ENCODE measurements around the gene SQSTM1. TPM values are rescaled to one million over a fixed set of nuclear protein-coding genes. Genes with fewer than 3 reads are reported as not detected.
"Not testable (repeated sequence)": the region's sequence is repeated elsewhere in the genome, so short reads cannot be mapped to it uniquely, and the experiment has no call there.

Gene SQSTM1
- 551 and 593 TPM in 2 replicates for total RNA-seq
- polyA plus RNA-seq (2012): 797 TPM

GRCh38 chr5:179820483-179821297, at the start of gene SQSTM1:
Gene SQSTM1, plus strand, starts transcription at chr5:179820905. Its CDS starts 32 bp downstream, at chr5:179820937.
- DNase-seq (ENCODE audit: low read depth): peak; percentile 84

GRCh38 chr5:179771311-179771895, 49.3 kb upstream of the SQSTM1 start:
- no peak for DNase-seq (ENCODE audit: low read depth)

DNA sequence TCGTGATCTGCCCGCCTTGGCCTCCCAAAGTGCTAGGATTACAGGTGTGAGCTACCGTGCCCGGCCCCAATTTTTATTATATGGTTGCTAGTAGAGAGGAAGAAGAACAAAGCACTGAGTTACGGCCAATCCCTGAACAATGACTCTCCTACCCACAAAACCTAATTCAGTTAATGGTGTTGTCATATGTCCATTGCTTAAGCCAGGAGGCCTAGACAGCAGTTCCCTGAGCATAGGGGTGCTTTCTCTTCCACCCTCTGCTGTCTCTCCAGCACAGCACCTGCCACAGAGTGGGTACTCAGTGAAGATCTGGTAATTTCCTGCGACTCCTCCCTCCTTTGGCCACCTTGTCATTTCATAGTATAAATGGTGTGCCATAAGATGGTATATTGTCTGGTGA, 48.4 kb upstream of the SQSTM1 start:
- no peak for DNase-seq (ENCODE audit: low read depth)

DNA sequence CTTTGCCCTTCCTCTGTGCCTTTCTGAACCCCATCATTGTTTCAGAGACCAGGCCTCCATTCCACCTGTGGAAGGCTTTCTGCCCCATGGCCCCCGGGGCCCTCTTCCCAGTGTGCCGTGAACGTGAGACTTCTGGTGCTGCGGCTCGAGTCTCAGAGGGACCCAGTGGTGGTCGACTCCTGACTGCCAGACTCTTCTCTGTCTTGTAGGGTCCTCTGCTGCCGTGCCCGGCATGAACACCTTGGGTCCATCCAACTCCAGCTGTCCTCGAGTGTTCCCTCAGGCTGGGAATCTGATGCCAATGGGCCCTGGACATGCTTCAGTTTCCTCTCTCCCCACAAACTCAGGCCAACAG, 47.0 kb upstream of the SQSTM1 start:
- DNase-seq (ENCODE audit: low read depth): no peak

GRCh38 chr5:179774442-179774841, 46.3 kb upstream of the SQSTM1 start:
- no peak for DNase-seq (ENCODE audit: low read depth)

DNA sequence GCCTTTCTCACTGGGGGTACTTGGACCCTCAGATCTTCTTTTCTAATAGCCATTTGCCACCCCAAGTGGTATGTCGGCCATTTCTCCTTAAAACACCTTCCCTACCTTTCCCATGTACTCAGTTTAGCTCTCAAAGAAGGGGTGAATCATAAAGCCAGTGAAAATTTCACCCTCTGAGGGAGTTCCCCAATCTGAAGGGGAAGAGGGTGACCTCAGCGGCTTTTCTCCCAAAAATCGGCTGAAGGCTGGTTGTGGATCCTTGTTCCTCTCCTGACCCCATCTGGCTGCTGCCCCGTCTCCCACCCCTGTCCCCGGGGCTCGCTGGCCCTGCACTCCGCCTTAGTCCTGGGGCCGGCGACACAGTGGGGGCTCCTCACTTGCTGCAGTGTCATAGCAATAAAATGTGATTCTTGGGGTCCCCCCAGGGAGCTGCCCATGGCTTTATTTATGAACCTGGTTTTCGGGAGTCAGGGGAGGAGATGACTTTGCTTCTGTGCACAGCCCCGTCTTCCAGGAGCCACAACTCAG, 44.2 kb upstream of the SQSTM1 start:
- DNase-seq (ENCODE audit: low read depth): no peak

- DNase-seq (ENCODE audit: low read depth): no peak
Measured at GRCh38 chr5:179777456-179777855, 43.2 kb upstream of the SQSTM1 start.

DNA sequence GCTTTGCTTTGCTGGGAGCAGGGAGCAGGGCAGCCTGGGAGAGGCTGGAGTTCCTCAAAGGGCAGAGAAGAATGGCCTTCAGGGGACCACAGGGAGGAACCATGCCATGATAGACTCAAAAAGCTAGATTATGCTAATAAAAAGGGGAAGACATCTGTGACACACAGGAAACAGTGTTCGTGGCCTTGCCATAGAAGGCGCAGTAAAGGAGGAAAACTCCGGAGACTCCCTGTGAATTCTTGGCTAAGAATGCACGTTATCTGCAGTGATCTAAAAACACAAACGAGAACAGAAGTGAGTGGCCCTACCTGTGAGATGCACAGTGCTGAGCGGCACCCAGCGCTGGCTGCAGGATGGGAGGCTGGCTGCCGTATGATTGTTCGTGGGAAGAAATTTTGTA, 42.8 kb upstream of the SQSTM1 start:
- no peak for DNase-seq (ENCODE audit: low read depth)

DNA sequence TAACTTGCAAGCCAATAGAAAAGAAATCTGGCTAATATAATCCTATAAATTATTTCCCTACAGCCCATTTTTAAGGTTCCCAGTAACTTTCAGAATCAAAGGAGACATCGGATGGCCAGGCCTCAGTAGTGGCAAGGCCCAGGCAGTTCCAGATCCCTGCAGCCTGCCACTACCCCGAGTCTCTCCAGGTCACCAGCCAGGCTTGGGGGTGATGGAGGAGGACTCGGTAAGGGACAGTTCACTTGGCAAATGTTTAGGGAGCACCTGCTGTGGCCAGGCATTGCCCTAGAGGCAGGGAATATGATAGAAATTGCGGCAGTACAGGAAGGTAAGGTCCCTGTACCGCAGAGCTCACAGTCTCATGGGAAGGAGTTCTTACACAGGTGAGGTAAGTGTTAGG, 42.1 kb upstream of the SQSTM1 start:
- DNase-seq (ENCODE audit: low read depth): no peak

DNA sequence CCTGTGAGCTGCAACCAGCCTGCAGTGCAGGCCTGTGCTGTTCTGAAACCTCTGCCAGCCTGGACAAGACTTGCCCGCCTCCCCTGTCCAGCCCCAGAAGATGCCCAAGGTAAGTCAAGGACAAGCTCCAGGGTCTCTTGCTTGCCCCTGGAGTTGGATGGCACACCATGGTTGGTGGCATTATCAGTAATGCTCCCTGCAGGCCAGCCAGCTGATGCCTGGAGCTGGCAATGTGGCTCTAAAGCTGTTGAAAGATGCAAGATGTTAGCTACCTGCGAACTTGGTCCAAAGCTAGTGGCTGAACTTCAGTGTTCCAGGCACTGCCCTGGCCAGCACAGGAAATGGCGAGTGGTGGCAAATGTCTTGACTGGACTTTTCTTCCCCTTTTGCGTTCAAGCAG, 40.9 kb upstream of the SQSTM1 start:
- no peak for DNase-seq (ENCODE audit: low read depth)

GRCh38 chr5:179780362-179780761, 40.3 kb upstream of the SQSTM1 start:
- no peak for DNase-seq (ENCODE audit: low read depth)

GRCh38 chr5:179781846-179782245, 38.9 kb upstream of the SQSTM1 start:
- no peak for DNase-seq (ENCODE audit: low read depth)

DNA sequence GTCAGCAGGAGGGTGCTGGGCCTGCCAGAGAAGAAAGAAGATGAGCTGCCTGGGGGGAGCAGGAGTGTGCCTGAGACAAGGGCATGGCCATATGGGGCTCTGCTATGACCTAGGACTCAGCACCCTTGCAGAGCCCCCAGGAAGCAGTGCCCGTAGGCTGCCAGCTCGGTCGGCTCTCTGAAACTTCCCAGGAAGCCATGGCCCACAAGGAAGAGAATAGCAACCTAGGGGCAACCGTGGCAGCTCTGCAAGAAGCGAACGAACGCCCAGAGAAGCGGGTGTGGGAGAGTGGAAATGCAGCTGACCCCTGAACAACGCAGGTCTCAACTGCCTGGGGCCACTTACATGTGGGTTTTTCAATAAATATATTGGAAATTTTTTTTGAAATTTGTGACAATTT, 37.6 kb upstream of the SQSTM1 start:
- DNase-seq (ENCODE audit: low read depth): no peak

- DNase-seq (ENCODE audit: low read depth): no peak
Measured at GRCh38 chr5:179786861-179787260, 33.8 kb upstream of the SQSTM1 start.

DNA sequence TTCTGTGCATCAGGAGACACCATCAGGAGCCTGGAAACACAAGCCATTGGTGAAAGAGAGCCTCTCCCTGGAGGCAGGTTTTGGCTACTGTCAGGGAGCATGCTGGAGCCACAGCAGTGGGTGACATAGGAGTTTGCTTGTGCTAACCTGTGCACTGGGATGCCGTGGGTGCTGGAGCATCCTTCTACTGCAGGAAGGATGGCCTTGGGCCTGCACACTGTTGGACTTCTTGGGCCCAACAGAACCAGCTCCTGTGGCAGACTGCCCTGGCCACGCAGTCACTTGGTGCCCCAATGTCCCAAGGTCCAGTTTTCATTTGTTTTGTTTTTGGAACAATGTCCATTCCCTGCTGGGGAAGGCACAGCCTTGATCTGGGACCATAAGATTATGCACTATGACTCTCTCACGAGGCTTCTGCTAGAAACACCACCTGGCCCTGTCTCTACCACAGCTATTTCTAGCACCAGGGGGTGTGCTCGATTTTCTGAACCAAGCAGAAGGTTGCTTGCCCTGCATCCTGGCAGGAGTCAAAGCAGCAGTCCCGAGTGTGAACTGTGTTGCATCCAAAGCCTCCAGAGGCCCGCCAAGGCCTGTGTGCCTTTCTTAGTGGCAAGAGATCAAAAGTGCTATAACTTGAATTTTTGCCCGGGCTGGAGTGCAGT, 32.4 kb upstream of the SQSTM1 start:
- peak; percentile 55 for DNase-seq (ENCODE audit: low read depth)

GRCh38 chr5:179789278-179789677, 31.4 kb upstream of the SQSTM1 start:
- DNase-seq (ENCODE audit: low read depth): not testable (repeated sequence)

DNA sequence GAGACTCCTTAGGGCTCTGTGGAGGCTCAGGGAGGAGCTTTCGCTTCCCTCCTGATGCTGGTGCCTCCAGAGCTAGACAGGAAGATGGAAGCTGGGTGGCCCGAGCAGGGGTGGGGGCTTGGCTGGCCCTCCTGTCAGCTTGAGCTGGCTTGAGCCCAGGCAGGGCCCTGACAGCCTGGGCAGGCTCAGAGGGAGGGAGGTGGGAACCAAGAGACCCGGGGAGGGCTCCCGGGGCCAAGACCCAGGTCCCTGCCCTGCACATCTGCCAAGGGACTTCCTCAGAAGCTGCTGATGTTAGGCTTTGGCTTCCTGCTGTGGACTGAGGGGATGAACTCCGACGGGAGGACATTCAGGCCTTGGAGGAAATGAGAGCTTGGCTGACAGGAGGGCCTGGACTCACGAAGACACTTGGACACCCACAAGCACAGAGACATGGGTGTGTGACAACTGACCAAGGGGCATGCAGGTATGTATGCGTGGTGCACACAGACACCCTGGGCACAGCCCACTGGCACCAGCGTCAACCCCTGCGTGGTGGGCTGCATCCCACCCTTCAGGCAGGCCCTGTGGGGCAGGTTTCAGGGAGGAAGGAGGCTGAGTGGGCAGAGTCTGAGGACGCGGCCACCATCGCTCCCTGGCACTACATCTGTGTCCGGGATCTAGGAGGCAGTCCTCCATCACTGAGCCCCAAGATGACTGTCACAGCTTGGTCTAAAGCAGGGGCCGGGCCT, 28.7 kb upstream of the SQSTM1 start:
- no peak for DNase-seq (ENCODE audit: low read depth)

GRCh38 chr5:179792612-179793467, 27.9 kb upstream of the SQSTM1 start:
- DNase-seq (ENCODE audit: low read depth): no peak

DNA sequence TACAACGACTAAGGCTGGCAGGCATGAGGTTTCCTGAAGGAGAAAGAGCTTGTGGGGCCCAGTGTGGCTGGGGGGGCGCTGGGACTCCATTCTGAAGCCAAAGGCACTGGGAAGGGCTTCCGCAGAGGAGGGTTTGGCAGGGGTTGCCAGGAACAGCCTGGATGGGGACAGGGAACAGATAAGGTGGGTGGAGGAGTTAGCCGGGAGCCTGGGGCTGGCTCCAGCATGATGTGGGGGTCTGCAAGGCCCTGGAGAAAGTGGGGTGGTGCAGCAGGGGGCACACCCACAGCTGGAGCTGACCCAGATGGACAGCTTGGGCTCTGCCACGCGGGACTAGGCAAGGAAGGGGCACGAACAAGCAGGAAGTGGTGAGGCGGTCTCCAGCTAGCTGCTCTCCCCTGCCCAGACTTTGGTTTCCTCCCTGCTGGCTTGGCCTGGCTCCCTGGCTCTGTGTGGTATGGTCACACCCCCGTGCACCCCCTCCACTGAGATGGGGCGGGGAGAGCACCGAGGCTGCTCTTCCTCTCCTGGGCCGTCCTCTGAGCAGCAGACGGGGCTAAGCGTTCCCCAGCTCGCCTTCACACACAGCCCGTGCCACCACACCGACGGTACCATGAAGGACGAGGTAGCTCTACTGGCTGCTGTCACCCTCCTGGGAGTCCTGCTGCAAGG, 27.1 kb upstream of the SQSTM1 start, which contains the start of gene LTC4S:
LTC4S (plus strand) TSS at position 519 of the 672 bp plus-strand sequence; CDS start at position 614, 95 bp downstream.
- DNase-seq (ENCODE audit: low read depth): peak; percentile 39

DNA sequence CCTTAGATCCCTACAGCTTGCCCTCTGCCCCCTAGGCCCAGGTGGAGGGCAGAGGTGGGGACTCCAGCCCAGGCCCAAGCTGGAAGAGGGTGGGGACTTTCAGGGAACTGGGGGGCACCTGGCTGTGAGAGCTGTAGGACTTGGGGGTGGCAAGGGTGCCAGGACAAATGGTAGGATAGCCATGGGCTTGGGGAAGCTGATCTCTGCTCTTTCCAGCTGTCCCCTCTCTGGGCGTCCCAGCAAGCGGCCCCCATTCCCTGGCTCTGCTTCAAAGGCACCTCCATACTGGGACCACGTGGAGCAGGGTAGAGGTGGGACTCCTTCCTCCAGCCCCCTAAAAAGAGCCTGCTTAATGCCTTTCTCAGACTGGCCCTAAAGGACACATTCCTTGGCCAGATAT, 26.5 kb upstream of the SQSTM1 start:
- DNase-seq (ENCODE audit: low read depth): no peak
